Nephron (organoid): ENCODE results near the gene SLC25A13.
A peak's percentile ranks its signal among the peaks of the same experiment; 100 is the strongest.
"Not testable (repeated sequence)": the region's sequence is repeated elsewhere in the genome, so short reads cannot be mapped to it uniquely, and the experiment has no call there.

ENCODE experiments used
- H3K27ac Mint-ChIP-seq, 3 experiments: 2 replicates each; pipeline ENCODE4 v1.8.0; 2020; ENCODE audit warnings: mixed read lengths in 3 of 3, mild to moderate bottlenecking in 2 of 3, moderate library complexity in 1 of 3
- H3K27me3 Mint-ChIP-seq: 2 replicates; pipeline ENCODE4 v1.8.0; 2021; ENCODE audit warnings: low read depth, mild to moderate bottlenecking, moderate library complexity, mixed read lengths
- H3K36me3 Mint-ChIP-seq: 2 replicates; pipeline ENCODE4 v1.8.0; 2020; ENCODE audit warnings: low read depth, mixed read lengths
- H3K4me1 Mint-ChIP-seq: 2 replicates; pipeline ENCODE4 v1.8.0; 2020; ENCODE audit warnings: mixed read lengths
- H3K4me3 Mint-ChIP-seq, 3 experiments: 2 replicates each; pipeline ENCODE4 v1.8.0; 2020; ENCODE audit warnings: mild to moderate bottlenecking in 3 of 3, mixed read lengths in 3 of 3, moderate library complexity in 2 of 3
- H3K9me3 Mint-ChIP-seq: 2 replicates; pipeline ENCODE4 v1.8.0; 2020; ENCODE audit warnings: mixed read lengths
- CTCF ChIP-seq, 3 experiments: fragments of 200-600 bp; sonication (generic); IDR thresholded peaks; one replicate each; pipeline ENCODE4 v1.5.0; 2021; ENCODE audit warnings: antibody characterized with exemption in 3 of 3; ENCODE audit not compliant: unreplicated experiment in 3 of 3

SLC25A13 gene

GRCh38 chr7:96328016-96328415 lies 6.1 kb upstream of the SLC25A13 start:
- H3K27me3 Mint-ChIP-seq: peaks cover 9% of the 10 kb centered on the region
- peaks cover 25% of the 10 kb centered on the region for H3K4me1 Mint-ChIP-seq
- H3K4me3 Mint-ChIP-seq: no peak overlapping the region
- H3K27ac Mint-ChIP-seq: peak overlapping the region in 1 of 3 experiments; percentile 11
- TF ChIP-seq CTCF (IDR thresholded peaks at IDR 0.05; ENCODE audit: unreplicated experiment in 3 of 3): no peak
- no peaks in the 10 kb centered on the region for H3K9me3 Mint-ChIP-seq
- no peaks in the 10 kb centered on the region for H3K36me3 Mint-ChIP-seq

DNA sequence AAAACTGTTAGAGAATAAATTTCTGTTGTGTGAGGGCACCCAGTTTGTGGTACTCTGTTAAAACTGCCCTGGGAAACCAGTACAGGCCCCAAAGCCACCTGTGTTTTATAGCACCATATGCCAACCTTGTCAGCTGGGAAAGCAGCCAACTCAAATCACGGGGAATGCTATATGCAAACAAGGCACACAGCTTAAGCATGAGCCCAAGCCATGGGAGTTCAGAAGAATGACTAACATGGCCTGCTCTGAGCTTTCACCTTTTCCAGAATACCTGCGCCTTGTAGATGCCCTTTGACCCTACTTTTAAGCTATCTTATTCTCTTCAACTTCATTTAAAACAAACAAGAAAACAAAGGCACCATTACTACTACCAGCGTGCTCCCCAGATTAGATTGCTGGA lies 5.5 kb upstream of the SLC25A13 start:
- Mint-ChIP-seq H3K4me1 (peaks cover 25% of the 10 kb centered on the region), H3K36me3 (no peaks in the 10 kb centered on the region), H3K27me3 (peaks cover 9% of the 10 kb centered on the region), H3K4me3 (no peak overlapping the region), H3K9me3 (no peaks in the 10 kb centered on the region), H3K27ac (no peak overlapping the region)
- TF ChIP-seq CTCF (IDR thresholded peaks at IDR 0.05; ENCODE audit: unreplicated experiment in 3 of 3): no peak

GRCh38 chr7:96326752-96327151 lies 4.9 kb upstream of the SLC25A13 start:
- not testable (repeated sequence) for H3K4me3 Mint-ChIP-seq, H3K9me3 Mint-ChIP-seq, H3K36me3 Mint-ChIP-seq, H3K27me3 Mint-ChIP-seq, H3K27ac Mint-ChIP-seq
- H3K4me1 Mint-ChIP-seq: peaks cover 25% of the 10 kb centered on the region

GRCh38 chr7:96322847-96323461 lies 1.1 kb upstream of the SLC25A13 start:
- Mint-ChIP-seq H3K9me3 (no peaks in the 10 kb centered on the region), H3K36me3 (no peaks in the 10 kb centered on the region), H3K27me3 (peaks cover 6% of the 10 kb centered on the region), H3K4me3 (peak overlapping the region; percentile 87 to 98 (median 92)), H3K4me1 (peaks cover 12% of the 10 kb centered on the region), H3K27ac (peak overlapping the region; percentile 72 to 98 (median 75))
- TF ChIP-seq CTCF (IDR thresholded peaks at IDR 0.05; ENCODE audit: unreplicated experiment in 3 of 3): no peak

- Mint-ChIP-seq H3K4me3 (peak overlapping the region; percentile 87 to 98 (median 92)), H3K27ac (peak overlapping the region; percentile 72 to 98 (median 75)), H3K36me3 (no peaks in the 10 kb centered on the region), H3K4me1 (peaks cover 10% of the 10 kb centered on the region), H3K27me3 (peaks cover 4% of the 10 kb centered on the region), H3K9me3 (no peaks in the 10 kb centered on the region)
- no peak for TF ChIP-seq CTCF (IDR thresholded peaks at IDR 0.05; ENCODE audit: unreplicated experiment in 3 of 3)
These were observed 436 bp upstream of the SLC25A13 start for GRCh38 chr7:96322373-96322695.

DNA sequence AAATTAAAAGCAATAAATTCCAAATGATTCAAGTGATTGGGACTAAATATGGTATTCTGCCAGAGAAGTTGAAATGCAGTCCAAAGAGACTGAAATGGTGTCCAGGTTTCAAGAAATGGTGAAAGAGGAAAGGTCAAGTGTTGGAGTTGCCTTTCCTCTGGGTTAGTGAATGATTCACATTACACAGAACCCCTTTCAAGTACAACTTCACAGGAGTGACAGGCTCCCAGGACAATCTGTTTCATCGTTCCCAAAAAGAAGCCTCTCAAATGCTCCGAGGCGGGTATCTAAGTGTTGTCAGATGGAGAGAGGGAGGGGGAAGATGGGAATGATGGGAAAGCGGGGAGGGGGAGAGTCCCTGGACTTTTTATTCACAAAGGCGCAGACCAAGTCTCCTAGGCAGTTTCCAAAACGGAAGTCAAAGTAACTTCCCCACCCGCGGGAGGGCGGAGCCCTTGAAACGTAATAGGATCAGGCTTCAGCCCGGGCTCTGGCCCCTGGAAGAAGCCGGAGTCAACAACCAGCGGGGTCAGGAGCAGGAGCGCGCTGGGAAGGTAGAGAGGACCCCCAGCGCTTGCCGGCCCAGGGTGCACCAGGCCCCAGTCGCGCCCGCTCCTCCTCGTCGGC lies 754 bp downstream of the SLC25A13 start:
- Mint-ChIP-seq H3K4me1 (peaks cover 10% of the 10 kb centered on the region), H3K9me3 (no peaks in the 10 kb centered on the region), H3K36me3 (no peaks in the 10 kb centered on the region), H3K27me3 (peaks cover 4% of the 10 kb centered on the region), H3K27ac (peak overlapping the region; percentile 94 to 98 (median 96)), H3K4me3 (peak overlapping the region; percentile 92 to 98 (median 95))
- no peak for TF ChIP-seq CTCF (IDR thresholded peaks at IDR 0.05; ENCODE audit: unreplicated experiment in 3 of 3)
